ENCODE measurements around the gene PPIP5K2. TPM values are rescaled to one million over a fixed set of nuclear protein-coding genes. Genes with fewer than 3 reads are reported as not detected.
"Not testable (repeated sequence)": the region's sequence is repeated elsewhere in the genome, so short reads cannot be mapped to it uniquely, and the experiment has no call there.

PPIP5K2 gene
- total RNA-seq (10 to 100 TPM; 16.1 to 86.5 (median 49.4) TPM), polyA plus RNA-seq (10 to 100 TPM; 19.8 to 66.2 (median 20.8) TPM)
- long read RNA-seq, donor 1, partial matches to known transcripts: 0 of 2 reads
- long read RNA-seq, donor 1, other reads (novel, unspliced or antisense): 0 of 2 reads
- long read RNA-seq, donor 2, partial matches to known transcripts: 0 of 2 reads
- long read RNA-seq, donor 2, other reads (novel, unspliced or antisense): 0 of 2 reads
- long read RNA-seq, donor 3: 0 reads
- long read RNA-seq, donor 4, partial matches to known transcripts: 8 of 9 reads
- long read RNA-seq, donor 4, other reads (novel, unspliced or antisense): 1 of 9 reads
- long read RNA-seq, donor 5, partial matches to known transcripts: 1 of 5 reads
- long read RNA-seq, donor 5, other reads (novel, unspliced or antisense): 4 of 5 reads
- long read RNA-seq, donor 6, partial matches to known transcripts: 3 of 5 reads
- long read RNA-seq, donor 6, other reads (novel, unspliced or antisense): 2 of 5 reads
- long read RNA-seq, donor 7, full-length matches to known transcripts: 1 of 1 reads
- long read RNA-seq, donor 7, partial matches to known transcripts: 0 of 1 reads
- long read RNA-seq, donor 7, other reads (novel, unspliced or antisense): 0 of 1 reads
- long read RNA-seq, donor 8, partial matches to known transcripts: 0 of 1 reads
- long read RNA-seq, donor 8, other reads (novel, unspliced or antisense): 0 of 1 reads
- long read RNA-seq, donor 9, partial matches to known transcripts: 6 of 8 reads
- long read RNA-seq, donor 9, other reads (novel, unspliced or antisense): 0 of 8 reads
- long read RNA-seq, donor 10, partial matches to known transcripts: 7 of 7 reads
- long read RNA-seq, donor 10, other reads (novel, unspliced or antisense): 0 of 7 reads

DNA sequence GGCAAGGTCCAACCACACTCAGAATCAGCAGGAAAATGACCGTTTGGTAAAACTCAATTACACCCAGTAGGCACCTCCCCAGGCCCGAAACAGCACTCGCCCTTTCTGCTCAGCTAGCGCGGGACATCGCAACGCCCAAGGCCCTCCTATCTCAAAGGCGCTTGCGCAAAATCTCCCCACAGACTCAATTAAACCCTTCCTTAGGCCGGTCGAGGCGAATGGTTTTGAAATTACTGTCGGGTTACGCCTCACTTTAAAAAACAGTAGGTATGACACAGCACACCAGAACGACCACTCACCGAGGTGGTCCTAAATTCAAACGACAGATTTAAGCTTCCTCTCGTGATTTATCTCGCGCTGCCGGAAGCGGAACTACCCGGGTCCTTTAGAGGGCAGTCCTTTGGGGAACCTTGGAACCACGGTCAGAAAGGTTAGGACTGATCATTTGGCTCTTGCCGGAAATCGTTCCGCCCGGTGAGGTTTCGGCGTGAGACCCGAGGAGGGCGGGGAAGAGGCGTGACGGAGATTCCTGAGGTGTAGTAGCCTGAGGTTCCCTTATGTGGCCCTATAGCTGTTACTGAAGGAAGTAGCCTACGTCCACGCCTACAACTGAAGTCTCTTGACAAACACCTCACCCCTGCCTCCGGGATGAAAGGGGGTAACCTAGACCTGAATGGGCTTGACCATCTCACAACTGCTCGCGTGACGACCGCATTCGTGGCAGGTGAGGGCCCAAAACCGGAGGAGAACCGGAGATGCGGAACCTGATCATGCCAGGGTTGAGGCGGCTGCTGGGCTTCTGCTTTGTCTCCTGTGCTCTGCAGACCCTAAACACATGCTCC lies at the start of gene PPIP5K2, which contains the start of gene GIN1:
Gene PPIP5K2, plus strand, starts transcription at position 537 of the 842 bp plus-strand sequence. CDS start 9,289 bp downstream, outside the sequence.
Gene GIN1, minus strand, starts transcription at position 374 of the 842 bp plus-strand sequence. CDS start 11,431 bp downstream, outside the sequence.
- intact Hi-C loops (cut with DNase I): no loop called here
- no peaks in the 10 kb centered on the region for H3K36me3 ChIP-seq (replicated peaks in 1 of 2)
- peak; percentile 96 to 98 (median 97) for DNase-seq
- peak within 1 kb of the TSS; percentile 17 to 87 (median 58) for H3K4me3 ChIP-seq
- TF ChIP-seq, protein P1, sequence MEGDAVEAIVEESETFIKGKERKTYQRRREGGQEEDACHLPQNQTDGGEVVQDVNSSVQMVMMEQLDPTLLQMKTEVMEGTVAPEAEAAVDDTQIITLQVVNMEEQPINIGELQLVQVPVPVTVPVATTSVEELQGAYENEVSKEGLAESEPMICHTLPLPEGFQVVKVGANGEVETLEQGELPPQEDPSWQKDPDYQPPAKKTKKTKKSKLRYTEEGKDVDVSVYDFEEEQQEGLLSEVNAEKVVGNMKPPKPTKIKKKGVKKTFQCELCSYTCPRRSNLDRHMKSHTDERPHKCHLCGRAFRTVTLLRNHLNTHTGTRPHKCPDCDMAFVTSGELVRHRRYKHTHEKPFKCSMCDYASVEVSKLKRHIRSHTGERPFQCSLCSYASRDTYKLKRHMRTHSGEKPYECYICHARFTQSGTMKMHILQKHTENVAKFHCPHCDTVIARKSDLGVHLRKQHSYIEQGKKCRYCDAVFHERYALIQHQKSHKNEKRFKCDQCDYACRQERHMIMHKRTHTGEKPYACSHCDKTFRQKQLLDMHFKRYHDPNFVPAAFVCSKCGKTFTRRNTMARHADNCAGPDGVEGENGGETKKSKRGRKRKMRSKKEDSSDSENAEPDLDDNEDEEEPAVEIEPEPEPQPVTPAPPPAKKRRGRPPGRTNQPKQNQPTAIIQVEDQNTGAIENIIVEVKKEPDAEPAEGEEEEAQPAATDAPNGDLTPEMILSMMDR (IDR thresholded peaks at IDR 0.05): peak in 1 of 6 experiments; percentile 20
- peak; percentile 52 to 74 for TF ChIP-seq POLR2A (IDR thresholded peaks at IDR 0.05)
- no peaks in the 10 kb centered on the region for H3K9me3 ChIP-seq (replicated peaks in 1 of 3)
- peak within 1 kb of the TSS; percentile 35 to 97 (median 93) for H3K27ac ChIP-seq
- peaks cover 13 to 29% of the 10 kb centered on the region in 2 donors for H3K4me1 ChIP-seq (replicated peaks in 1 of 2)
- 0 to 1% (median 0%) methylated on average over 30 to 46 of the region's 46 CpGs for WGBS, 4 donors
- H3K27me3 ChIP-seq: no peaks in the 10 kb centered on the region

DNA sequence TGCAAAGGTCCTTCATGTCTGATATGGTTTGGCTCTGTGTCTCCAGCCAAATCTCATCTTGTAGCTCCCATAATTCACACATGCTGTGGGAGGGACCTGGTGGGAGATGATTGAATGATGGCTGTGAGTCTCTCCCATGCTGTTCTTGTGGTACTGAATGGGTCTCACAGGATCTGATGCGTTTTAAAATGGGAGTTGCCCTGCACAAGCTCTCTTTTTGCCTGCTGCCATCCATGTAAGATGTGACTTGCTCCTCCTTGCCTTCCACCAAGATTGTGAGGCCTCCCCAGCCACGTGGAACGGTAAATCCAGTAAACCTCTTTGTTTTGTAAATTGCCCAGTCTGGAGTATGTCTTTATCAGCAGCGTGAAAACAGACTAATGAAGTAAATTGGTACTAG lies 46.6 kb upstream of the PPIP5K2 start:
- H3K4me1 ChIP-seq (replicated peaks in 1 of 2); DNase-seq; H3K4me3 ChIP-seq; intact Hi-C loops (cut with DNase I); H3K36me3 ChIP-seq (replicated peaks in 1 of 2); H3K27ac ChIP-seq; H3K27me3 ChIP-seq: not testable (repeated sequence)
- WGBS, 4 donors: 53 to 89% (median 80%) methylated on average over 4 of the region's 4 CpGs
- peaks cover 0 to 25% (median 7%) of the 10 kb centered on the region in 3 donors for H3K9me3 ChIP-seq (replicated peaks in 1 of 3)

DNA sequence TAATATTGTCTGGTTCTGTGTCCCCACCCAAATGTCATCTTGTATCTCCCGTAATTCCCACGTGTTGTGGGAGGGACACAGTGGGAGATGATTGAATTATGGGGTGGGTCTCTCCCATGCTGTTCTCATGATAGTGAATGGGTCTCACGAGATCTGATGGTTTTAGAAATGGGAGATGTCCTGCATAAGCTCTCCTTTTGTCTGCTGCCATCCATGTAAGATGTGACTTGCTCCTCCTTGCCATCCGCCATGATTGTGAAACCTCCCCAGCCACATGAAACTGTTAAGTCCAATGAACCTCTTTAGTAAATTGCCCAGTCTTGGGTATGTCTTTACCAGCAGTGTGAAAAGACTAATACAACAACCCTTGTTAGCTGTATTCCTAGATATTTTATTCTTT lies 44.7 kb upstream of the PPIP5K2 start:
- 89 to 96% (median 92%) methylated on average over 4 of the region's 4 CpGs for WGBS, 4 donors
- Histone ChIP-seq H3K36me3 (replicated peaks in 1 of 2) (no peaks in the 10 kb centered on the region), H3K4me1 (replicated peaks in 1 of 2) (no peaks in the 10 kb centered on the region), H3K27ac (no peak overlapping the region), H3K9me3 (replicated peaks in 1 of 3) (peaks cover 0 to 27% (median 7%) of the 10 kb centered on the region in 3 donors), H3K27me3 (no peaks in the 10 kb centered on the region), H3K4me3 (no peak overlapping the region)
- TF ChIP-seq POLR2A (IDR thresholded peaks at IDR 0.05): no peak
- TF ChIP-seq, protein P1 (IDR thresholded peaks at IDR 0.05): no peak
- no peak for DNase-seq
- intact Hi-C loops (cut with DNase I): no loop called here

DNA sequence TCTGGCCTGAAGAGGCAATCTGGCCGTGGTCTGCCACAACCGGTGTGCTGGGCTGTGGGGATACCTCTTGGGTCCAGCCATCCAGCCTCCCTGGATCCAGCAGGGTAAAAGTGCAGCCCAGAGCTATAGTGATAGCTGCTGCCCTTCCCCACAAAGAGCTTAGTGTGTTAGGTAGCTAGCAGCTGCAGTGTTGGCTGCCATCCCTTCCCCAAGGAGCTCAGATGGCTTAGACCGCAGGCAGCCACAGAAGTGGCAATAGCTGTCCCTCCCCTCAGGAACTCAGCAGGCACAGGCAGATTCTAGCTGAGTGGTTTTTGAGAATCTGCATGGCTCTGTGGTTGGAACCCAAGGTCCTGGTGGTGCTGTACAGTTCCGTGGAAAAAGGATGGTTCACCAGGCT lies 40.3 kb upstream of the PPIP5K2 start:
- no peak overlapping the region for H3K27ac ChIP-seq
- no peak for TF ChIP-seq POLR2A (IDR thresholded peaks at IDR 0.05)
- TF ChIP-seq, protein P1 (IDR thresholded peaks at IDR 0.05): no peak
- no peak for DNase-seq
- intact Hi-C loops (cut with DNase I): no loop called here
- no peaks in the 10 kb centered on the region for H3K36me3 ChIP-seq (replicated peaks in 1 of 2)
- H3K27me3 ChIP-seq: no peaks in the 10 kb centered on the region
- 75 to 100% (median 92%) methylated on average over 1 to 4 of the region's 4 CpGs for WGBS, 4 donors
- no peaks in the 10 kb centered on the region for H3K4me1 ChIP-seq (replicated peaks in 1 of 2)
- H3K4me3 ChIP-seq: no peak overlapping the region
- H3K9me3 ChIP-seq (replicated peaks in 1 of 3): peaks cover 0 to 37% (median 20%) of the 10 kb centered on the region in 3 donors
